Measurements from ENCODE around the gene THSD7B. TPM values are rescaled to one million over a fixed set of nuclear protein-coding genes. Genes with fewer than 3 reads are reported as not detected.

THSD7B gene
- total RNA-seq, 4 donors from 2014 or later = 0.80 to 0.83 TPM; not detected in 2

GRCh38 chr2:137507237-137507636 is 741.9 kb downstream of the THSD7B start:
- no peak for DNase-seq
- Histone ChIP-seq H3K9me3 (no peaks in the 10 kb centered on the region), H3K27me3 (no peaks in the 10 kb centered on the region), H3K4me3 (no peak overlapping the region), H3K27ac (no peak overlapping the region), H3K36me3 (no peaks in the 10 kb centered on the region), H3K4me1 (no peaks in the 10 kb centered on the region)
- TF ChIP-seq CTCF (IDR thresholded peaks at IDR 0.05) (no peak), POLR2A (IDR thresholded peaks at IDR 0.05) (no peak)

- H3K36me3 ChIP-seq = no peaks in the 10 kb centered on the region
These were observed 743.5 kb downstream of the THSD7B start for GRCh38 chr2:137508739-137509384.

GRCh38 chr2:137511526-137511925 is 746.2 kb downstream of the THSD7B start:
- no peaks in the 10 kb centered on the region for H3K27me3 ChIP-seq
- no peaks in the 10 kb centered on the region for H3K4me1 ChIP-seq
- no peak overlapping the region for H3K27ac ChIP-seq
- no peak overlapping the region for H3K4me3 ChIP-seq
- DNase-seq = no peak
- TF ChIP-seq CTCF (IDR thresholded peaks at IDR 0.05) (no peak), POLR2A (IDR thresholded peaks at IDR 0.05) (no peak)
- no peaks in the 10 kb centered on the region for H3K36me3 ChIP-seq
- no peaks in the 10 kb centered on the region for H3K9me3 ChIP-seq

More at GRCh38 chr2:137508739-137509384, 743.5 kb downstream of the THSD7B start:
- Histone ChIP-seq H3K4me3 (no peak overlapping the region), H3K27me3 (no peaks in the 10 kb centered on the region), H3K4me1 (no peaks in the 10 kb centered on the region), H3K27ac (no peak overlapping the region), H3K9me3 (no peaks in the 10 kb centered on the region)
- TF ChIP-seq CTCF (IDR thresholded peaks at IDR 0.05) = no peak
- TF ChIP-seq POLR2A (IDR thresholded peaks at IDR 0.05) = no peak
- no peak for DNase-seq

GRCh38 chr2:137521653-137522619 is 756.6 kb downstream of the THSD7B start:
- Histone ChIP-seq H3K27ac (no peak overlapping the region), H3K27me3 (no peaks in the 10 kb centered on the region), H3K9me3 (no peaks in the 10 kb centered on the region), H3K4me3 (no peak overlapping the region), H3K36me3 (no peaks in the 10 kb centered on the region), H3K4me1 (no peaks in the 10 kb centered on the region)
- no peak for TF ChIP-seq POLR2A (IDR thresholded peaks at IDR 0.05)
- no peak for TF ChIP-seq CTCF (IDR thresholded peaks at IDR 0.05)
- no peak for DNase-seq

- H3K27ac ChIP-seq = no peak overlapping the region
These were observed 757.3 kb downstream of the THSD7B start for GRCh38 chr2:137522620-137523011.

More at GRCh38 chr2:137522620-137523011, 757.3 kb downstream of the THSD7B start:
- no peaks in the 10 kb centered on the region for H3K27me3 ChIP-seq
- TF ChIP-seq CTCF (IDR thresholded peaks at IDR 0.05) (no peak), POLR2A (IDR thresholded peaks at IDR 0.05) (no peak)
- H3K9me3 ChIP-seq = no peaks in the 10 kb centered on the region
- H3K4me3 ChIP-seq = no peak overlapping the region
- DNase-seq = no peak
- H3K36me3 ChIP-seq = no peaks in the 10 kb centered on the region
- no peaks in the 10 kb centered on the region for H3K4me1 ChIP-seq

All from Peyer's patch (tissue), 4 donors.